PFSK-1 (cell line): ENCODE results near the gene BOD1.

Experiments
- FOXP2 ChIP-seq: optimal IDR thresholded peaks from 2 replicates; pipeline ENCODE3; 2011; ENCODE audit warnings: borderline replicate concordance, control low read depth, inconsistent platforms; ENCODE audit not compliant: insufficient read depth; ENCODE audit errors: extremely low read length, extremely low read depth
- POLR2AphosphoS5 ChIP-seq: IDR thresholded peaks from 2 replicates; pipeline ENCODE4 v1.6.1; 2012; ENCODE audit warnings: low read depth, mild to moderate bottlenecking, control low read depth, low read length, moderate library complexity
- REST ChIP-seq, 2 experiments: IDR thresholded peaks; 2 replicates each; pipeline versions ENCODE4 v1.6.1 to v1.8.0; 2011 to 2012; ENCODE audit warnings: low read depth in 2 of 2, low read length in 2 of 2, control low read depth in 1 of 2, inconsistent platforms in 1 of 2, mild to moderate bottlenecking in 1 of 2, moderate library complexity in 1 of 2; ENCODE audit not compliant: insufficient read depth in 1 of 2
- SIN3A ChIP-seq: IDR thresholded peaks from 2 replicates; pipeline ENCODE4 v1.6.1; 2012; ENCODE audit warnings: mild to moderate bottlenecking, low read length, moderate library complexity, borderline replicate concordance; ENCODE audit not compliant: insufficient read depth
- TAF1 ChIP-seq: IDR thresholded peaks from 2 replicates; pipeline ENCODE4 v1.6.1; 2012; ENCODE audit warnings: low read length, control low read depth, borderline replicate concordance; ENCODE audit not compliant: insufficient read depth

The BOD1 gene

GRCh38 chr5:173627860-173628392 is 11.5 kb upstream of the BOD1 start:
- TF ChIP-seq SIN3A, result no peak
- no peak for TF ChIP-seq POLR2AphosphoS5
- no peak for TF ChIP-seq TAF1
- TF ChIP-seq FOXP2, result no peak
- no peak for TF ChIP-seq REST (IDR thresholded peaks at IDR 0.05; ENCODE audit: insufficient read depth in 1 of 2, low read depth in 2 of 2, low read length in 2 of 2)

- TF ChIP-seq SIN3A (no peak), POLR2AphosphoS5 (no peak), FOXP2 (no peak), REST (IDR thresholded peaks at IDR 0.05; ENCODE audit: insufficient read depth in 1 of 2, low read depth in 2 of 2, low read length in 2 of 2) (no peak), TAF1 (no peak)
These were observed 10.8 kb upstream of the BOD1 start for GRCh38 chr5:173627271-173627670.

GRCh38 chr5:173626505-173626820 is 10.0 kb upstream of the BOD1 start:
- TF ChIP-seq POLR2AphosphoS5, result no peak
- TF ChIP-seq TAF1, result no peak
- TF ChIP-seq FOXP2, result no peak
- TF ChIP-seq REST (IDR thresholded peaks at IDR 0.05; ENCODE audit: insufficient read depth in 1 of 2, low read depth in 2 of 2, low read length in 2 of 2), result no peak
- no peak for TF ChIP-seq SIN3A

- TF ChIP-seq FOXP2, result no peak
- TF ChIP-seq REST (IDR thresholded peaks at IDR 0.05; ENCODE audit: insufficient read depth in 1 of 2, low read depth in 2 of 2, low read length in 2 of 2), result no peak
- TF ChIP-seq TAF1, result no peak
- no peak for TF ChIP-seq SIN3A
- no peak for TF ChIP-seq POLR2AphosphoS5
These were observed 9.4 kb upstream of the BOD1 start for GRCh38 chr5:173625673-173626504.
